T-cell (primary cell): ENCODE results near the gene RTTN. TPM values are rescaled to one million over a fixed set of nuclear protein-coding genes. Genes with fewer than 3 reads are reported as not detected.

Experiments
- ATAC-seq, 4 experiments: fragments of 200-7000 bp in 3 of 4; fragments of 150-1000 bp in 1 of 4; cut with Tn5 transposase; replicated peaks in 1 of 4; 1 replicate in 3 of 4; 2 replicates in 1 of 4; pipeline ENCODE4 v1.10.0; 2021; ENCODE audit warnings: moderate library complexity in 3 of 4, mild to moderate bottlenecking in 2 of 4, moderate number of reproducible peaks in 1 of 4
- CTCF ChIA-PET, 2 donors: fragments of 300-600 bp; sonication (Branson Sonifier 250); formaldehyde crosslinking; loops; one replicate each; lab custom pipeline; 2022; ENCODE audit warnings: antibody characterized with exemption in 2 of 2; lab: Charles Lee
- POLR2A ChIA-PET, 2 donors: fragments of 300-600 bp; sonication (Branson Sonifier 250); formaldehyde crosslinking; loops; one replicate each; lab custom pipeline; 2022; ENCODE audit warnings: antibody characterized with exemption in 2 of 2; lab: Charles Lee
- DNase-seq, 35 experiments: peaks; one replicate each; pipeline versions ENCODE4 v3.0.0 to v3.0.0-alpha.2; 2013 to 2023
- H3K27ac ChIP-seq: one replicate; pipeline ENCODE4 v1.5.1; 2013; ENCODE audit warnings: low read length
- H3K27me3 ChIP-seq, 2 experiments: replicated peaks in 1 of 2; 1 replicate in 1 of 2; 2 replicates in 1 of 2; pipeline versions ENCODE4 v1.6.1 to v1.7.0; 2013; ENCODE audit warnings: low read length in 1 of 2, mixed read lengths in 1 of 2; ENCODE audit not compliant: control insufficient read depth in 2 of 2, insufficient read depth in 2 of 2; ENCODE audit errors: extremely low read depth in 1 of 2
- H3K36me3 ChIP-seq, 2 donors: 1 replicate in 1 of 2; 2 replicates in 1 of 2; pipeline versions ENCODE4 v1.6.1 to v1.7.0; 2013; ENCODE audit warnings: low read length in 1 of 2; ENCODE audit not compliant: control insufficient read depth in 2 of 2, insufficient read depth in 1 of 2; ENCODE audit errors: extremely low read depth in 1 of 2
- H3K4me1 ChIP-seq, 2 experiments: 1 replicate in 1 of 2; 2 replicates in 1 of 2; pipeline versions ENCODE4 v1.6.1 to v1.7.0; 2013; ENCODE audit warnings: low read length in 2 of 2, mixed read lengths in 1 of 2; ENCODE audit not compliant: insufficient read depth in 2 of 2, control insufficient read depth in 1 of 2; ENCODE audit errors: extremely low read depth in 1 of 2
- H3K4me3 ChIP-seq, 2 donors: 1 replicate in 1 of 2; 2 replicates in 1 of 2; pipeline versions ENCODE4 v1.5.1 to v1.7.0; 2013; ENCODE audit warnings: mild to moderate bottlenecking in 2 of 2, low read length in 1 of 2, moderate library complexity in 1 of 2; ENCODE audit not compliant: control insufficient read depth in 1 of 2; ENCODE audit errors: extremely low read depth in 1 of 2
- H3K9me3 ChIP-seq: 2 replicates; pipeline ENCODE4 v1.7.0; 2013
- H3K27ac Mint-ChIP-seq, 2 donors: one replicate each; pipeline ENCODE4 v1.8.0; 2020 to 2021; ENCODE audit warnings: mild to moderate bottlenecking in 2 of 2, mixed read lengths in 2 of 2
- H3K27me3 Mint-ChIP-seq, 2 donors: one replicate each; pipeline ENCODE4 v1.8.0; 2021 to 2022; ENCODE audit warnings: mixed read lengths in 2 of 2
- H3K36me3 Mint-ChIP-seq: one replicate; pipeline ENCODE4 v1.8.0; 2021; ENCODE audit warnings: mixed read lengths
- H3K4me1 Mint-ChIP-seq, 3 donors: one replicate each; pipeline ENCODE4 v1.8.0; 2020 to 2022; ENCODE audit warnings: mixed read lengths in 3 of 3, mild to moderate bottlenecking in 1 of 3
- H3K4me3 Mint-ChIP-seq, 3 donors: one replicate each; pipeline ENCODE4 v1.8.0; 2020 to 2022; ENCODE audit warnings: mild to moderate bottlenecking in 3 of 3, mixed read lengths in 3 of 3, moderate library complexity in 3 of 3
- H3K9me3 Mint-ChIP-seq, 3 donors: one replicate each; pipeline ENCODE4 v1.8.0; 2020 to 2022; ENCODE audit warnings: mixed read lengths in 3 of 3
- WGBS: methylation state at CpG from one replicate; pipeline ENCODE4 v1.1.5; 2013; ENCODE audit warnings: missing lambda C conversion rate; ENCODE audit not compliant: insufficient coverage; 5-methylcytosine and 5-hydroxymethylcytosine counted together
- total RNA-seq, 35 experiments: library from RNA in 6 of 35; stranded (reverse) in 6 of 35; fragments of 120-200 nt in 1 of 35; gene quantifications; one replicate each; pipeline versions ENCODE4 v1.2.1 to v1.2.4 and lab custom pipeline; 2013 to 2026

Gene RTTN
- total RNA-seq, 5 donors from 2014 or later (not counting 1 experiment from before 2014, with no cell fraction given): 17.8 to 31.7 (median 19.4) TPM

- no peaks in the 10 kb centered on the region for H3K4me1 Mint-ChIP-seq
- no peaks in the 10 kb centered on the region for H3K9me3 Mint-ChIP-seq
- no peak overlapping the region for H3K4me3 ChIP-seq
- no peaks in the 10 kb centered on the region for H3K27me3 ChIP-seq
- CTCF ChIA-PET: interaction anchor here (0.5 to 2.4 kb wide), 9 partner anchors 118 to 1241 kb away, joined by 3 to 11 read pairs (median 3); no protein-coding TSS in a partner anchor
- DNase-seq (no peak), ATAC-seq (no peak)
- H3K4me1 ChIP-seq: no peaks in the 10 kb centered on the region
- no peaks in the 10 kb centered on the region for H3K27me3 Mint-ChIP-seq
- no CpG with 5 or more reads among the region's 4 CpGs for WGBS
- H3K27ac ChIP-seq: no peak overlapping the region
- H3K36me3 Mint-ChIP-seq: peaks cover 23% of the 10 kb centered on the region
- H3K36me3 ChIP-seq: no peaks in the 10 kb centered on the region
- H3K27ac Mint-ChIP-seq: no peak overlapping the region
- H3K4me3 Mint-ChIP-seq: no peak overlapping the region
- POLR2A ChIA-PET: interaction anchor here in 1 of 2 donors (0.5 kb wide), 1 partner anchor 701 kb away, joined by 4 read pairs; no protein-coding TSS in a partner anchor
- no peaks in the 10 kb centered on the region for H3K9me3 ChIP-seq
Observed at GRCh38 chr18:70086085-70086484, 119.4 kb downstream of the RTTN start.

GRCh38 chr18:70085641-70086040 lies 119.8 kb downstream of the RTTN start:
- Mint-ChIP-seq H3K9me3 (no peaks in the 10 kb centered on the region), H3K36me3 (peaks cover 24% of the 10 kb centered on the region), H3K27me3 (no peaks in the 10 kb centered on the region), H3K27ac (no peak overlapping the region), H3K4me3 (no peak overlapping the region), H3K4me1 (no peaks in the 10 kb centered on the region)
- Histone ChIP-seq H3K36me3 (no peaks in the 10 kb centered on the region), H3K27ac (no peak overlapping the region), H3K4me3 (no peak overlapping the region), H3K9me3 (no peaks in the 10 kb centered on the region), H3K27me3 (no peaks in the 10 kb centered on the region), H3K4me1 (no peaks in the 10 kb centered on the region)
- no peak for ATAC-seq
- no peak for DNase-seq
- no CpG with 5 or more reads among the region's 5 CpGs for WGBS
- POLR2A ChIA-PET: interaction anchor here in 1 of 2 donors (0.5 kb wide), 1 partner anchor 701 kb away, joined by 4 read pairs; no protein-coding TSS in a partner anchor
- CTCF ChIA-PET: interaction anchor here in 1 of 2 donors (0.5 to 2.4 kb wide), 6 partner anchors 415 to 1239 kb away, joined by 3 to 11 read pairs (median 3); no protein-coding TSS in a partner anchor

- H3K9me3 ChIP-seq: no peaks in the 10 kb centered on the region
- no peaks in the 10 kb centered on the region for H3K27me3 Mint-ChIP-seq
- no peaks in the 10 kb centered on the region for H3K4me1 Mint-ChIP-seq
- DNase-seq (no peak), ATAC-seq (no peak)
- no peak overlapping the region for H3K27ac Mint-ChIP-seq
- CTCF ChIA-PET: no interaction called here
- H3K4me3 ChIP-seq: no peak overlapping the region
- no peaks in the 10 kb centered on the region for H3K9me3 Mint-ChIP-seq
- H3K36me3 Mint-ChIP-seq: peaks cover 35% of the 10 kb centered on the region
- H3K4me1 ChIP-seq: no peaks in the 10 kb centered on the region
- no peak overlapping the region for H3K4me3 Mint-ChIP-seq
- no CpG with 5 or more reads among the region's 2 CpGs for WGBS
- POLR2A ChIA-PET: interaction anchor here in 1 of 2 donors (0.6 kb wide), 1 partner anchor 15 kb away, joined by 3 read pairs; no protein-coding TSS in a partner anchor
- H3K27ac ChIP-seq: no peak overlapping the region
- no peaks in the 10 kb centered on the region for H3K36me3 ChIP-seq
- H3K27me3 ChIP-seq: no peaks in the 10 kb centered on the region
Observed at GRCh38 chr18:70082430-70082829, 123.1 kb downstream of the RTTN start.

GRCh38 chr18:70078106-70078505 lies 127.4 kb downstream of the RTTN start:
- no peaks in the 10 kb centered on the region for H3K9me3 Mint-ChIP-seq
- no peak for DNase-seq
- no peak overlapping the region for H3K27ac Mint-ChIP-seq
- H3K4me3 Mint-ChIP-seq: no peak overlapping the region
- CTCF ChIA-PET: interaction anchor here (0.5 to 1.7 kb wide), 3 partner anchors 9 kb away, joined by 3 to 6 read pairs (median 3); no protein-coding TSS in a partner anchor
- no peaks in the 10 kb centered on the region for H3K4me1 ChIP-seq
- no peak overlapping the region for H3K27ac ChIP-seq
- H3K27me3 Mint-ChIP-seq: no peaks in the 10 kb centered on the region
- no peak overlapping the region for H3K4me3 ChIP-seq
- no peaks in the 10 kb centered on the region for H3K27me3 ChIP-seq
- no peaks in the 10 kb centered on the region for H3K9me3 ChIP-seq
- peaks cover 51% of the 10 kb centered on the region for H3K36me3 Mint-ChIP-seq
- POLR2A ChIA-PET: no interaction called here
- peaks cover 0 to 4% of the 10 kb centered on the region in 2 donors for H3K36me3 ChIP-seq
- H3K4me1 Mint-ChIP-seq: no peaks in the 10 kb centered on the region
- ATAC-seq: no peak

GRCh38 chr18:70075906-70076305 lies 129.6 kb downstream of the RTTN start:
- H3K9me3 ChIP-seq: no peaks in the 10 kb centered on the region
- no peak overlapping the region for H3K27ac Mint-ChIP-seq
- no peaks in the 10 kb centered on the region for H3K4me1 Mint-ChIP-seq
- no peaks in the 10 kb centered on the region for H3K9me3 Mint-ChIP-seq
- ATAC-seq (no peak), DNase-seq (no peak)
- no peak overlapping the region for H3K27ac ChIP-seq
- CTCF ChIA-PET: no interaction called here
- no peaks in the 10 kb centered on the region for H3K27me3 Mint-ChIP-seq
- H3K4me3 Mint-ChIP-seq: no peak overlapping the region
- POLR2A ChIA-PET: no interaction called here
- H3K4me3 ChIP-seq: no peak overlapping the region
- no peaks in the 10 kb centered on the region for H3K4me1 ChIP-seq
- H3K36me3 Mint-ChIP-seq: peaks cover 51% of the 10 kb centered on the region
- H3K36me3 ChIP-seq: peaks cover 0 to 4% of the 10 kb centered on the region in 2 donors
- no peaks in the 10 kb centered on the region for H3K27me3 ChIP-seq

GRCh38 chr18:70074116-70074515 lies 131.4 kb downstream of the RTTN start:
- no peak overlapping the region for H3K4me3 Mint-ChIP-seq
- ChIA-PET POLR2A (interaction anchor here (0.6 kb wide), 2 partner anchors 46 to 132 kb away, joined by 3 to 4 read pairs; no protein-coding TSS in a partner anchor), CTCF (interaction anchor here in 1 of 2 donors (0.7 kb wide), 1 partner anchor 1366 kb away, joined by 3 read pairs; no protein-coding TSS in a partner anchor)
- no peaks in the 10 kb centered on the region for H3K27me3 ChIP-seq
- H3K9me3 ChIP-seq: no peaks in the 10 kb centered on the region
- ATAC-seq (no peak), DNase-seq (no peak)
- H3K27me3 Mint-ChIP-seq: no peaks in the 10 kb centered on the region
- peaks cover 43% of the 10 kb centered on the region for H3K36me3 Mint-ChIP-seq
- no peak overlapping the region for H3K4me3 ChIP-seq
- H3K27ac ChIP-seq: no peak overlapping the region
- WGBS: no CpG with 5 or more reads among the region's 1 CpG
- H3K9me3 Mint-ChIP-seq: no peaks in the 10 kb centered on the region
- H3K36me3 ChIP-seq: peaks cover 0 to 4% of the 10 kb centered on the region in 2 donors
- H3K4me1 ChIP-seq: no peaks in the 10 kb centered on the region
- H3K4me1 Mint-ChIP-seq: peaks cover 0 to 2% (median 0%) of the 10 kb centered on the region in 3 donors
- no peak overlapping the region for H3K27ac Mint-ChIP-seq
